Endothelial cell of umbilical vein (primary cell): ENCODE data around the gene DSE. TPM values are rescaled to one million over a fixed set of nuclear protein-coding genes. Genes with fewer than 3 reads are reported as not detected.

Experiments used
- BruUV-seq: library from RNA; stranded (reverse); fragments of 400-500 nt; replicated peaks from 2 replicates; lab custom pipeline; 2021; lab: Mats Ljungman, UMichigan
- CTCF ChIA-PET: fragments of 300-600, 350-600 bp; sonication (Branson Sonifier 250); formaldehyde crosslinking; loops from one replicate; lab custom pipeline; 2021; ENCODE audit warnings: antibody characterized with exemption, inconsistent platforms; lab: Charles Lee
- POLR2A ChIA-PET: fragments of 300-600, 350-600 bp; sonication (Branson Sonifier 250); formaldehyde crosslinking; loops from one replicate; lab custom pipeline; 2021; ENCODE audit warnings: antibody characterized with exemption, inconsistent platforms; lab: Charles Lee
- DNase-seq: peaks from one replicate; pipeline ENCODE4 v3.0.0-alpha.2; 2011; ENCODE audit warnings: low read depth, low spot score
- FAIRE-seq: peaks from 2 replicates; lab custom pipeline; 2011; peaks lifted over from hg19 to GRCh38; lab: Jason Lieb, UNC
- H2AFZ ChIP-seq: 2 replicates; pipeline ENCODE4 v1.6.0; 2012; ENCODE audit warnings: low read depth, low read length, control low read depth, inconsistent platforms
- H3K27ac ChIP-seq: 2 replicates; pipeline ENCODE4 v1.5.1; 2011; ENCODE audit warnings: low read depth, mild to moderate bottlenecking, control low read depth, low read length, moderate library complexity; ENCODE audit not compliant: insufficient read depth
- H3K27me3 ChIP-seq, 2 experiments: 2 replicates each; pipeline versions ENCODE4 v1.6.0 to v1.6.1; 2011; ENCODE audit warnings: low read length in 2 of 2, mixed read lengths in 1 of 2; ENCODE audit not compliant: control insufficient read depth in 2 of 2, insufficient read depth in 2 of 2
- H3K36me3 ChIP-seq, 2 experiments: 2 replicates in 1 of 2; 3 replicates in 1 of 2; pipeline ENCODE4 v1.5.1; 2011; ENCODE audit warnings: low read length in 2 of 2, mild to moderate bottlenecking in 1 of 2, moderate library complexity in 1 of 2; ENCODE audit not compliant: control insufficient read depth in 2 of 2, insufficient read depth in 2 of 2; ENCODE audit errors: extremely low read depth in 1 of 2
- H3K4me1 ChIP-seq: 3 replicates; pipeline ENCODE4 v1.5.1; 2011; ENCODE audit warnings: mild to moderate bottlenecking, low read length; ENCODE audit not compliant: control insufficient read depth, insufficient read depth; ENCODE audit errors: extremely low read depth
- H3K4me2 ChIP-seq: 2 replicates; pipeline ENCODE4 v1.6.1; 2011; ENCODE audit warnings: low read length, control low read depth, mixed read lengths; ENCODE audit not compliant: insufficient read depth
- H3K4me3 ChIP-seq, 3 experiments: fragments of 200-600 bp in 1 of 3; sonication (generic), shearing (Covaris generic) in 1 of 3; replicated peaks in 1 of 3; 2 replicates each; pipeline ENCODE4 v1.5.1; 2011 to 2016; ENCODE audit warnings: control low read depth in 3 of 3, low read length in 3 of 3, mild to moderate bottlenecking in 2 of 3, inconsistent platforms in 1 of 3, low read depth in 1 of 3, moderate library complexity in 1 of 3; ENCODE audit not compliant: insufficient read depth in 1 of 3
- H3K79me2 ChIP-seq: 2 replicates; pipeline ENCODE4 v1.6.0; 2012; ENCODE audit warnings: low read length, inconsistent platforms; ENCODE audit not compliant: control insufficient read depth, insufficient read depth
- H3K9ac ChIP-seq: replicated peaks from 2 replicates; pipeline ENCODE3; 2011; ENCODE audit warnings: low read length, control low read depth; ENCODE audit not compliant: insufficient read depth; ENCODE audit errors: extremely low read depth
- H3K9me1 ChIP-seq: replicated peaks from 3 replicates; pipeline ENCODE4 v1.6.0; 2011; ENCODE audit warnings: mild to moderate bottlenecking, low read length; ENCODE audit not compliant: control insufficient read depth, insufficient read depth; ENCODE audit errors: extremely low read depth
- H3K9me3 ChIP-seq: replicated peaks from 2 replicates; pipeline ENCODE4 v1.5.1; 2012; ENCODE audit warnings: low read length, inconsistent platforms; ENCODE audit not compliant: control insufficient read depth, insufficient read depth
- H4K20me1 ChIP-seq: replicated peaks from 2 replicates; pipeline ENCODE3; 2011; ENCODE audit warnings: mild to moderate bottlenecking, low read length; ENCODE audit not compliant: control insufficient read depth, insufficient read depth; ENCODE audit errors: extremely low read depth
- EZH2 ChIP-seq: IDR thresholded peaks from 2 replicates; pipeline ENCODE4 v1.6.1; 2012; ENCODE audit warnings: borderline replicate concordance, low read depth, mild to moderate bottlenecking, moderate library complexity, low read length, inconsistent platforms; ENCODE audit not compliant: severe bottlenecking
- FOS ChIP-seq: IDR thresholded peaks from 2 replicates; pipeline ENCODE4 v1.6.1; 2011; ENCODE audit warnings: mild to moderate bottlenecking, low read length, moderate library complexity, borderline replicate concordance; ENCODE audit not compliant: insufficient read depth
- GATA2 ChIP-seq: IDR thresholded peaks from 2 replicates; pipeline ENCODE4 v1.7.0; 2011; ENCODE audit warnings: low read depth, mild to moderate bottlenecking, moderate library complexity, mixed read lengths, low read length; ENCODE audit not compliant: insufficient read length, insufficient read depth
- JUN ChIP-seq: IDR thresholded peaks from 2 replicates; pipeline ENCODE4 v1.6.1; 2011; ENCODE audit warnings: borderline replicate concordance, low read depth; ENCODE audit not compliant: insufficient read length, insufficient read depth
- MYC ChIP-seq: IDR thresholded peaks from one replicate; pipeline ENCODE4 v1.6.1; 2011; ENCODE audit warnings: mild to moderate bottlenecking, low read depth, low read length
- POLR2A ChIP-seq: IDR thresholded peaks from 2 replicates; pipeline ENCODE4 v1.6.1; 2012; ENCODE audit warnings: low read depth, mild to moderate bottlenecking, control low read depth, low read length
- POLR2AphosphoS5 ChIP-seq: IDR thresholded peaks from 2 replicates; pipeline ENCODE4 v1.6.1; 2012; ENCODE audit warnings: low read depth, mild to moderate bottlenecking, control low read depth, low read length, moderate library complexity; ENCODE audit not compliant: insufficient read depth
- dilution Hi-C: fragments of 300-500 bp; cut with MboI; formaldehyde crosslinking; loops from one replicate; pipeline ENCODE4 v1.15.0; 2019; ENCODE audit warnings: low sequenced_read_pairs; ENCODE audit not compliant: extremely low pct_ligation_motif_present
- intact Hi-C: fragments of 100-400 bp; cut with micrococcal nuclease; formaldehyde crosslinking; loops from one replicate; pipeline ENCODE4 v1.10.0; 2022
- polyA plus RNA-seq, 4 experiments: library from polyadenylated mRNA; depleted of rRNA in 3 of 4; stranded (reverse) in 3 of 4; unstranded in 1 of 4; fragments of >200 nt; gene quantifications; 2 replicates each; pipeline versions ENCODE4 v1.2.1 to v1.2.3, GENCODE V29; 2011 to 2012; ENCODE audit warnings: missing spikeins in 1 of 4
- total RNA-seq: library from RNA; stranded (reverse); gene quantifications from 2 replicates; pipeline ENCODE4 v1.2.3, GENCODE V29; 2021
- TF ChIP-seq, protein P1 (sequence below), 2 donors: IDR thresholded peaks; 1 replicate in 1 of 2; 2 replicates in 1 of 2; pipeline ENCODE4 v1.5.1; 2011; ENCODE audit warnings: low read length in 2 of 2, mild to moderate bottlenecking in 2 of 2, moderate library complexity in 2 of 2, control low read depth in 1 of 2, inconsistent platforms in 1 of 2, low read depth in 1 of 2; ENCODE audit not compliant: insufficient read depth in 1 of 2; ENCODE audit errors: extremely low read depth in 1 of 2
- TF ChIP-seq, protein P2 (sequence below): IDR thresholded peaks from 2 replicates; pipeline ENCODE4 v1.6.1; 2011; ENCODE audit not compliant: insufficient read depth, insufficient read length

DSE gene
- total and polyA plus RNA-seq, 2 donors (not counting 3 experiments of a cell fraction or from before 2014, with no cell fraction given): 12.0 to 25.0 TPM

GRCh38 chr6:116405138-116405537, 34.4 kb downstream of the DSE start:
- ChIA-PET CTCF (interaction anchor here (0.9 to 1.7 kb wide), 3 partner anchors 9 to 118 kb away, joined by 3 to 5 read pairs (median 3); no protein-coding TSS in a partner anchor), POLR2A (no interaction called here)
- Histone ChIP-seq H3K79me2 (no peaks in the 10 kb centered on the region), H3K4me2 (no peak overlapping the region), H3K4me3 (no peak overlapping the region), H2AFZ (no peak overlapping the region), H3K9me3 (no peaks in the 10 kb centered on the region), H3K36me3 (no peaks in the 10 kb centered on the region), H3K9ac (no peak overlapping the region), H3K27ac (no peak overlapping the region), H3K27me3 (no peaks in the 10 kb centered on the region), H3K4me1 (no peaks in the 10 kb centered on the region), H3K9me1 (peaks cover 2% of the 10 kb centered on the region), H4K20me1 (no peaks in the 10 kb centered on the region)
- BruUV-seq: no TSS peak
- TF ChIP-seq, protein P1, sequence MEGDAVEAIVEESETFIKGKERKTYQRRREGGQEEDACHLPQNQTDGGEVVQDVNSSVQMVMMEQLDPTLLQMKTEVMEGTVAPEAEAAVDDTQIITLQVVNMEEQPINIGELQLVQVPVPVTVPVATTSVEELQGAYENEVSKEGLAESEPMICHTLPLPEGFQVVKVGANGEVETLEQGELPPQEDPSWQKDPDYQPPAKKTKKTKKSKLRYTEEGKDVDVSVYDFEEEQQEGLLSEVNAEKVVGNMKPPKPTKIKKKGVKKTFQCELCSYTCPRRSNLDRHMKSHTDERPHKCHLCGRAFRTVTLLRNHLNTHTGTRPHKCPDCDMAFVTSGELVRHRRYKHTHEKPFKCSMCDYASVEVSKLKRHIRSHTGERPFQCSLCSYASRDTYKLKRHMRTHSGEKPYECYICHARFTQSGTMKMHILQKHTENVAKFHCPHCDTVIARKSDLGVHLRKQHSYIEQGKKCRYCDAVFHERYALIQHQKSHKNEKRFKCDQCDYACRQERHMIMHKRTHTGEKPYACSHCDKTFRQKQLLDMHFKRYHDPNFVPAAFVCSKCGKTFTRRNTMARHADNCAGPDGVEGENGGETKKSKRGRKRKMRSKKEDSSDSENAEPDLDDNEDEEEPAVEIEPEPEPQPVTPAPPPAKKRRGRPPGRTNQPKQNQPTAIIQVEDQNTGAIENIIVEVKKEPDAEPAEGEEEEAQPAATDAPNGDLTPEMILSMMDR (IDR thresholded peaks at IDR 0.05; ENCODE audit: extremely low read depth in 1 of 2, insufficient read depth in 1 of 2, low read depth in 1 of 2, low read length in 2 of 2): no peak
- TF ChIP-seq, protein P2, sequence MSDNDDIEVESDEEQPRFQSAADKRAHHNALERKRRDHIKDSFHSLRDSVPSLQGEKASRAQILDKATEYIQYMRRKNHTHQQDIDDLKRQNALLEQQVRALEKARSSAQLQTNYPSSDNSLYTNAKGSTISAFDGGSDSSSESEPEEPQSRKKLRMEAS: no peak
- no peak for TF ChIP-seq POLR2AphosphoS5
- TF ChIP-seq POLR2A: no peak
- TF ChIP-seq FOS: no peak
- no peak for TF ChIP-seq JUN
- TF ChIP-seq GATA2: no peak
- TF ChIP-seq EZH2: no peak
- TF ChIP-seq MYC: no peak
- dilution Hi-C loops (no loop called here), intact Hi-C loops (no loop called here)
- FAIRE-seq: no peak
- no peak for DNase-seq
